H9 (cell line): ENCODE data around the gene RNPEP. TPM values are rescaled to one million over a fixed set of nuclear protein-coding genes. Genes with fewer than 3 reads are reported as not detected.

ENCODE experiments used
- DNase-seq: peaks from one replicate; pipeline ENCODE4 v3.0.0-alpha.2; 2017
- H2AFZ ChIP-seq: one replicate; pipeline ENCODE4 v1.6.1; 2013; ENCODE audit warnings: mild to moderate bottlenecking, low read length, control low read depth, moderate library complexity
- H2AK5ac ChIP-seq: 2 replicates; pipeline ENCODE4 v1.6.1; 2013; ENCODE audit warnings: low read length, control low read depth, mixed read lengths; ENCODE audit not compliant: insufficient read length
- H2BK120ac ChIP-seq: one replicate; pipeline ENCODE4 v1.6.1; 2013; ENCODE audit warnings: low read depth, mild to moderate bottlenecking, low read length, control low read depth, inconsistent platforms; ENCODE audit not compliant: poor library complexity, severe bottlenecking
- H2BK12ac ChIP-seq: 2 replicates; pipeline ENCODE4 v1.6.1; 2013; ENCODE audit warnings: low read length, control low read depth, mixed read lengths, low read depth; ENCODE audit not compliant: insufficient read length
- H2BK15ac ChIP-seq: 2 replicates; pipeline ENCODE4 v1.6.1; 2013; ENCODE audit warnings: low read depth, low read length, control low read depth
- H2BK20ac ChIP-seq: one replicate; pipeline ENCODE4 v1.6.1; 2013; ENCODE audit warnings: low read depth, mild to moderate bottlenecking, low read length, control low read depth, inconsistent platforms; ENCODE audit not compliant: poor library complexity, severe bottlenecking
- H2BK5ac ChIP-seq: 2 replicates; pipeline ENCODE4 v1.6.1; 2013; ENCODE audit warnings: low read length, control low read depth, mixed read lengths; ENCODE audit not compliant: insufficient read length
- H3K14ac ChIP-seq: 2 replicates; pipeline ENCODE4 v1.6.1; 2013; ENCODE audit warnings: low read length, control low read depth; ENCODE audit not compliant: insufficient read depth
- H3K18ac ChIP-seq: 2 replicates; pipeline ENCODE4 v1.6.1; 2013; ENCODE audit warnings: low read depth, mild to moderate bottlenecking, mixed read lengths, low read length, control low read depth; ENCODE audit not compliant: insufficient read length
- H3K23ac ChIP-seq: 2 replicates; pipeline ENCODE4 v1.6.1; 2013; ENCODE audit warnings: low read length, control low read depth, mixed read lengths, low read depth; ENCODE audit not compliant: insufficient read length
- H3K23me2 ChIP-seq: 2 replicates; pipeline ENCODE4 v1.6.1; 2013; ENCODE audit warnings: low read depth, mild to moderate bottlenecking, mixed read lengths, low read length, control low read depth; ENCODE audit not compliant: insufficient read length, poor library complexity, severe bottlenecking
- H3K27ac ChIP-seq: 2 replicates; pipeline ENCODE4 v1.5.1; 2013; ENCODE audit warnings: low read length, control low read depth, mixed read lengths, low read depth; ENCODE audit not compliant: insufficient read length
- H3K27me3 ChIP-seq: 2 replicates; pipeline ENCODE4 v1.6.1; 2013; ENCODE audit warnings: low read length, control low read depth, inconsistent platforms; ENCODE audit not compliant: insufficient read depth
- H3K4ac ChIP-seq: 2 replicates; pipeline ENCODE4 v1.6.1; 2013; ENCODE audit warnings: low read depth, mild to moderate bottlenecking, control low read depth, inconsistent platforms, low read length, moderate library complexity
- H3K4me1 ChIP-seq: 2 replicates; pipeline ENCODE4 v1.6.1; 2013; ENCODE audit warnings: low read length, control low read depth, inconsistent platforms; ENCODE audit not compliant: insufficient read depth
- H3K4me2 ChIP-seq: 2 replicates; pipeline ENCODE4 v1.6.1; 2013; ENCODE audit warnings: low read length, control low read depth, mixed read lengths; ENCODE audit not compliant: insufficient read length, insufficient read depth
- H3K56ac ChIP-seq: 2 replicates; pipeline ENCODE4 v1.6.1; 2013; ENCODE audit warnings: low read depth, mild to moderate bottlenecking, mixed read lengths, low read length, control low read depth; ENCODE audit not compliant: insufficient read length
- H3K79me1 ChIP-seq: 2 replicates; pipeline ENCODE4 v1.6.1; 2013; ENCODE audit warnings: low read depth, mild to moderate bottlenecking, moderate library complexity, low read length, control low read depth, inconsistent platforms; ENCODE audit not compliant: insufficient read depth, poor library complexity, severe bottlenecking
- H3K79me2 ChIP-seq: 2 replicates; pipeline ENCODE4 v1.6.1; 2013; ENCODE audit warnings: low read length, control low read depth, inconsistent platforms; ENCODE audit not compliant: insufficient read depth
- H3K9ac ChIP-seq: 2 replicates; pipeline ENCODE4 v1.6.1; 2013; ENCODE audit warnings: low read length, control low read depth, mixed read lengths; ENCODE audit not compliant: insufficient read length; ENCODE audit errors: extremely low read depth
- H3K9me3 ChIP-seq: one replicate; pipeline ENCODE4 v1.6.1; 2013; ENCODE audit warnings: low read depth, low read length, inconsistent platforms; ENCODE audit not compliant: control insufficient read depth
- H3T11ph ChIP-seq: one replicate; pipeline ENCODE4 v1.6.1; 2013; ENCODE audit warnings: mild to moderate bottlenecking, low read length, control low read depth, inconsistent platforms
- H4K20me1 ChIP-seq: one replicate; pipeline ENCODE4 v1.6.1; 2013; ENCODE audit not compliant: control insufficient read depth, insufficient read length, insufficient read depth
- H4K5ac ChIP-seq: 2 replicates; pipeline ENCODE4 v1.6.1; 2013; ENCODE audit warnings: low read depth, mild to moderate bottlenecking, mixed read lengths, low read length, control low read depth; ENCODE audit not compliant: insufficient read length
- H4K8ac ChIP-seq: replicated peaks from 2 replicates; pipeline ENCODE4 v1.6.1; 2013; ENCODE audit warnings: low read length, control low read depth, mixed read lengths, low read depth; ENCODE audit not compliant: insufficient read length
- H4K91ac ChIP-seq: 2 replicates; pipeline ENCODE4 v1.6.1; 2013; ENCODE audit warnings: low read depth, mild to moderate bottlenecking, moderate library complexity, mixed read lengths, low read length, control low read depth; ENCODE audit not compliant: insufficient read length
- H3K27ac Mint-ChIP-seq, 3 experiments: 2 replicates in 2 of 3; 3 replicates in 1 of 3; pipeline ENCODE4 v1.8.0; 2020 to 2021; ENCODE audit warnings: mixed read lengths in 3 of 3, mild to moderate bottlenecking in 1 of 3, moderate library complexity in 1 of 3
- H3K27me3 Mint-ChIP-seq: 2 replicates; pipeline ENCODE4 v1.8.0; 2021; ENCODE audit warnings: low read depth, mild to moderate bottlenecking, moderate library complexity, mixed read lengths
- H3K36me3 Mint-ChIP-seq, 3 experiments: 2 replicates in 2 of 3; 3 replicates in 1 of 3; pipeline ENCODE4 v1.8.0; 2020 to 2021; ENCODE audit warnings: low read depth in 3 of 3, mixed read lengths in 3 of 3; ENCODE audit not compliant: insufficient read depth in 1 of 3
- H3K4me1 Mint-ChIP-seq, 2 experiments: 2 replicates each; pipeline ENCODE4 v1.8.0; 2020; ENCODE audit warnings: mixed read lengths in 2 of 2
- H3K4me3 Mint-ChIP-seq, 2 experiments: 2 replicates in 1 of 2; 3 replicates in 1 of 2; pipeline ENCODE4 v1.8.0; 2020 to 2021; ENCODE audit warnings: mild to moderate bottlenecking in 2 of 2, mixed read lengths in 2 of 2, moderate library complexity in 1 of 2
- H3K9me3 Mint-ChIP-seq, 2 experiments: 2 replicates in 1 of 2; 3 replicates in 1 of 2; pipeline ENCODE4 v1.8.0; 2020; ENCODE audit warnings: mild to moderate bottlenecking in 2 of 2, mixed read lengths in 2 of 2, moderate library complexity in 1 of 2
- CTCF ChIP-seq: fragments of 200-600 bp; sonication (generic); conservative IDR thresholded peaks from 3 replicates; pipeline ENCODE4 v1.8.0; 2021; ENCODE audit warnings: antibody characterized with exemption, mild to moderate bottlenecking
- WGBS: extraction: QIAGEN DNeasy Blood & Tissue Kit; methylation state at CpG from one replicate; pipeline ENCODE4 v1.1.7; 2013; ENCODE audit warnings: missing lambda C conversion rate, low lambda C conversion rate, mixed read lengths; ENCODE audit not compliant: insufficient read length; ENCODE audit errors: extremely low coverage; 5-methylcytosine and 5-hydroxymethylcytosine counted together
- total RNA-seq: library from RNA; stranded (reverse); gene quantifications from 2 replicates; pipeline ENCODE4 v1.2.1, GENCODE V29; 2021

The RNPEP gene
- total RNA-seq, 1 experiment from 2014 or later, result 49.9 TPM

GRCh38 chr1:202036595-202037387 lies 54.3 kb downstream of the RNPEP start:
- H3K4me1 Mint-ChIP-seq, result peaks cover 5 to 10% of the 10 kb centered on the region in 2 experiments
- Histone ChIP-seq H2AK5ac (no peak overlapping the region), H2BK15ac (no peak overlapping the region), H3K27me3 (no peaks in the 10 kb centered on the region), H4K20me1 (no peaks in the 10 kb centered on the region), H3K79me2 (no peaks in the 10 kb centered on the region), H3T11ph (no peak overlapping the region), H3K9me3 (no peaks in the 10 kb centered on the region), H3K9ac (no peak overlapping the region), H3K23ac (no peak overlapping the region), H3K23me2 (no peaks in the 10 kb centered on the region), H3K79me1 (no peaks in the 10 kb centered on the region), H2BK5ac (no peak overlapping the region), H3K4me1 (no peaks in the 10 kb centered on the region; the same call in none of the 2 replicates), H3K4me2 (no peak overlapping the region), H3K4ac (no peak overlapping the region), H3K27ac (no peak overlapping the region), H4K5ac (no peak overlapping the region), H2BK120ac (no peak overlapping the region), H4K8ac (no peak overlapping the region), H3K18ac (no peak overlapping the region), H2BK20ac (no peak overlapping the region), H4K91ac (no peak overlapping the region), H3K14ac (no peak overlapping the region), H2BK12ac (no peak overlapping the region), H2AFZ (no peak overlapping the region), H3K56ac (no peak overlapping the region)
- H3K27me3 Mint-ChIP-seq, result no peaks in the 10 kb centered on the region
- WGBS, result no CpG with 5 or more reads among the region's 9 CpGs
- H3K36me3 Mint-ChIP-seq, result no peaks in the 10 kb centered on the region
- no peak for TF ChIP-seq CTCF
- H3K27ac Mint-ChIP-seq, result no peak overlapping the region; a peak in 1 of 7 replicates
- no peaks in the 10 kb centered on the region for H3K9me3 Mint-ChIP-seq
- DNase-seq, result no peak
- H3K4me3 Mint-ChIP-seq, result no peak overlapping the region
